ENCODE data around the gene TMEM200A. TPM values are rescaled to one million over a fixed set of nuclear protein-coding genes. Genes with fewer than 3 reads are reported as not detected.

The TMEM200A gene
- total and polyA plus RNA-seq, 2 experiments from 2014 or later = 44.5 to 47.0 TPM

GRCh38 chr6:130396722-130397121, 30.9 kb downstream of the TMEM200A start:
- DNase-seq = peak; percentile 43
- 20 to 31% methylated on average over 2 of the region's 2 CpGs for WGBS, 2 experiments (ENCODE audit: low coverage in 1 of 2, low lambda C conversion rate in 2 of 2, missing lambda C conversion rate in 2 of 2)
- peak overlapping the region; percentile 41 for H3K9ac ChIP-seq

GRCh38 chr6:130405549-130405948, 39.7 kb downstream of the TMEM200A start:
- H3K36me3 ChIP-seq (ENCODE audit: low read depth) = no peaks in the 10 kb centered on the region
- WGBS, 2 experiments (ENCODE audit: low coverage in 1 of 2, low lambda C conversion rate in 2 of 2, missing lambda C conversion rate in 2 of 2) = 69 to 78% methylated on average over 2 of the region's 2 CpGs
- no peak overlapping the region for H2AFZ ChIP-seq
- H3K9me2 ChIP-seq (ENCODE audit: insufficient read depth) = no peaks in the 10 kb centered on the region
- H3K9me3 ChIP-seq (ENCODE audit: low read depth) = no peaks in the 10 kb centered on the region
- H3F3A ChIP-seq (ENCODE audit: insufficient read depth) = peaks cover 16% of the 10 kb centered on the region; the same call in 1 of the 2 replicates
- H4K20me1 ChIP-seq (ENCODE audit: insufficient read depth) = no peaks in the 10 kb centered on the region
- peaks cover 33% of the 10 kb centered on the region for H3K4me1 ChIP-seq (ENCODE audit: insufficient read depth)
- no peak for TF ChIP-seq EZH2phosphoT487 (IDR thresholded peaks at IDR 0.05; ENCODE audit: insufficient read depth, low read depth)
- TF ChIP-seq EZH2 (IDR thresholded peaks at IDR 0.05; ENCODE audit: insufficient read depth, poor library complexity, severe bottlenecking) = no peak
- H3K9ac ChIP-seq = no peak overlapping the region
- no peak for DNase-seq
- H3K79me2 ChIP-seq (ENCODE audit: insufficient read depth) = peaks cover 95% of the 10 kb centered on the region
- in situ Hi-C loops (cut with MboI) = no loop called here
- no peak overlapping the region for H3K27ac ChIP-seq
- no peak overlapping the region for H3K4me2 ChIP-seq (ENCODE audit: unreplicated experiment)
- no peaks in the 10 kb centered on the region for H3K27me3 ChIP-seq (replicated peaks; ENCODE audit: insufficient read depth)
- H3K4me3 ChIP-seq = no peak overlapping the region

More at GRCh38 chr6:130396722-130397121, 30.9 kb downstream of the TMEM200A start:
- in situ Hi-C loops (cut with MboI) = no loop called here
- Histone ChIP-seq H3K4me2 (ENCODE audit: unreplicated experiment) (peak overlapping the region; percentile 82), H3K36me3 (ENCODE audit: low read depth) (0 out of 2 replicates have a peak, but pooled peaks cover 4% of the 10 kb centered on the region), H3K9me3 (ENCODE audit: low read depth) (no peaks in the 10 kb centered on the region), H2AFZ (peak overlapping the region; percentile 41), H3K9me2 (ENCODE audit: insufficient read depth) (no peaks in the 10 kb centered on the region), H3K4me1 (ENCODE audit: insufficient read depth) (peaks cover 26% of the 10 kb centered on the region), H3K27ac (no peak overlapping the region), H3K4me3 (peak overlapping the region; percentile 63), H3K27me3 (replicated peaks; ENCODE audit: insufficient read depth) (no peaks in the 10 kb centered on the region), H4K20me1 (ENCODE audit: insufficient read depth) (no peaks in the 10 kb centered on the region), H3F3A (ENCODE audit: insufficient read depth) (peaks cover 18% of the 10 kb centered on the region; the same call in 1 of the 2 replicates), H3K79me2 (ENCODE audit: insufficient read depth) (peaks cover 62% of the 10 kb centered on the region)
- TF ChIP-seq EZH2 (IDR thresholded peaks at IDR 0.05; ENCODE audit: insufficient read depth, poor library complexity, severe bottlenecking) = no peak
- TF ChIP-seq EZH2phosphoT487 (IDR thresholded peaks at IDR 0.05; ENCODE audit: insufficient read depth, low read depth) = no peak

- no peaks in the 10 kb centered on the region for H3K36me3 ChIP-seq (ENCODE audit: low read depth)
- WGBS, 2 experiments (ENCODE audit: low coverage in 1 of 2, low lambda C conversion rate in 2 of 2, missing lambda C conversion rate in 2 of 2) = 41 to 51% methylated on average over 3 of the region's 3 CpGs
- H4K20me1 ChIP-seq (ENCODE audit: insufficient read depth) = no peaks in the 10 kb centered on the region
- H3K9me2 ChIP-seq (ENCODE audit: insufficient read depth) = no peaks in the 10 kb centered on the region
- peaks cover 18% of the 10 kb centered on the region; the same call in 1 of the 2 replicates for H3F3A ChIP-seq (ENCODE audit: insufficient read depth)
- no peaks in the 10 kb centered on the region for H3K9me3 ChIP-seq (ENCODE audit: low read depth)
- H3K9ac ChIP-seq = no peak overlapping the region
- peak; percentile 46 for DNase-seq
- no peak for TF ChIP-seq EZH2phosphoT487 (IDR thresholded peaks at IDR 0.05; ENCODE audit: insufficient read depth, low read depth)
- no peak for TF ChIP-seq EZH2 (IDR thresholded peaks at IDR 0.05; ENCODE audit: insufficient read depth, poor library complexity, severe bottlenecking)
- H3K4me3 ChIP-seq = peak overlapping the region; percentile 3; the same call in 1 of the 2 replicates
- H3K4me1 ChIP-seq (ENCODE audit: insufficient read depth) = peaks cover 36% of the 10 kb centered on the region
- peak overlapping the region; percentile 23 for H3K4me2 ChIP-seq (ENCODE audit: unreplicated experiment)
- H2AFZ ChIP-seq = peak overlapping the region; percentile 1; the same call in 1 of the 2 replicates
- peaks cover 95% of the 10 kb centered on the region for H3K79me2 ChIP-seq (ENCODE audit: insufficient read depth)
- H3K27me3 ChIP-seq (replicated peaks; ENCODE audit: insufficient read depth) = no peaks in the 10 kb centered on the region
- in situ Hi-C loops (cut with MboI) = no loop called here
- no peak overlapping the region for H3K27ac ChIP-seq
Measured at GRCh38 chr6:130407032-130407431, 41.2 kb downstream of the TMEM200A start.

GRCh38 chr6:130409418-130410100, 43.7 kb downstream of the TMEM200A start:
- H3K27ac ChIP-seq = peak overlapping the region; percentile 41

More at GRCh38 chr6:130409418-130410100, 43.7 kb downstream of the TMEM200A start:
- H3K4me3 ChIP-seq = peak overlapping the region; percentile 22; the same call in 1 of the 2 replicates
- H3K27me3 ChIP-seq (replicated peaks; ENCODE audit: insufficient read depth) = no peaks in the 10 kb centered on the region
- DNase-seq = peak; percentile 59
- no peaks in the 10 kb centered on the region for H3K9me2 ChIP-seq (ENCODE audit: insufficient read depth)
- H3K36me3 ChIP-seq (ENCODE audit: low read depth) = no peaks in the 10 kb centered on the region
- in situ Hi-C loops (cut with MboI) = no loop called here
- no peak overlapping the region for H2AFZ ChIP-seq
- peak overlapping the region; percentile 58 for H3K4me2 ChIP-seq (ENCODE audit: unreplicated experiment)
- no peaks in the 10 kb centered on the region for H3K9me3 ChIP-seq (ENCODE audit: low read depth)
- whole genome bisulfite sequencing, 2 experiments (ENCODE audit: low coverage in 1 of 2, low lambda C conversion rate in 2 of 2, missing lambda C conversion rate in 2 of 2) = 13 to 22% methylated on average over 2 of the region's 2 CpGs
- H3K9ac ChIP-seq = no peak overlapping the region
- H3F3A ChIP-seq (ENCODE audit: insufficient read depth) = peaks cover 23% of the 10 kb centered on the region; the same call in 1 of the 2 replicates
- peaks cover 47% of the 10 kb centered on the region for H3K4me1 ChIP-seq (ENCODE audit: insufficient read depth)
- TF ChIP-seq EZH2 (IDR thresholded peaks at IDR 0.05; ENCODE audit: insufficient read depth, poor library complexity, severe bottlenecking) = no peak
- no peak for TF ChIP-seq EZH2phosphoT487 (IDR thresholded peaks at IDR 0.05; ENCODE audit: insufficient read depth, low read depth)
- H4K20me1 ChIP-seq (ENCODE audit: insufficient read depth) = no peaks in the 10 kb centered on the region
- peaks cover 94% of the 10 kb centered on the region for H3K79me2 ChIP-seq (ENCODE audit: insufficient read depth)
